ENCODE data around the gene RRP12. TPM values are rescaled to one million over a fixed set of nuclear protein-coding genes. Genes with fewer than 3 reads are reported as not detected.

Gene RRP12
- total RNA-seq, 1 donor from 2014 or later = 69.8 TPM

- Mint-ChIP-seq H3K4me3 (ENCODE audit: low read depth) (no peak overlapping the region), H3K36me3 (ENCODE audit: low read depth) (peaks cover 44% of the 10 kb centered on the region), H3K9me3 (no peaks in the 10 kb centered on the region), H3K27me3 (ENCODE audit: low read depth) (no peaks in the 10 kb centered on the region), H3K27ac (no peak overlapping the region), H3K4me1 (ENCODE audit: low read depth) (no peaks in the 10 kb centered on the region)
- DNase-seq (ENCODE audit: low spot score) = no peak
- intact Hi-C loops (cut with micrococcal nuclease) = no loop called here
Measured at GRCh38 chr10:97378933-97379921, 21.9 kb downstream of the RRP12 start.

- Mint-ChIP-seq H3K4me1 (ENCODE audit: low read depth) (no peaks in the 10 kb centered on the region), H3K27me3 (ENCODE audit: low read depth) (no peaks in the 10 kb centered on the region), H3K9me3 (no peaks in the 10 kb centered on the region), H3K4me3 (ENCODE audit: low read depth) (no peak overlapping the region), H3K27ac (no peak overlapping the region), H3K36me3 (ENCODE audit: low read depth) (peaks cover 54% of the 10 kb centered on the region)
- DNase-seq (ENCODE audit: low spot score) = no peak
- intact Hi-C loops (cut with micrococcal nuclease) = no loop called here
Measured at GRCh38 chr10:97376413-97376812, 24.7 kb downstream of the RRP12 start.

GRCh38 chr10:97373456-97373855 is 27.7 kb downstream of the RRP12 start:
- Mint-ChIP-seq H3K9me3 (no peaks in the 10 kb centered on the region), H3K36me3 (ENCODE audit: low read depth) (peaks cover 58% of the 10 kb centered on the region), H3K27me3 (ENCODE audit: low read depth) (no peaks in the 10 kb centered on the region), H3K4me3 (ENCODE audit: low read depth) (no peak overlapping the region), H3K27ac (no peak overlapping the region), H3K4me1 (ENCODE audit: low read depth) (no peaks in the 10 kb centered on the region)
- no peak for DNase-seq (ENCODE audit: low spot score)
- intact Hi-C loops (cut with micrococcal nuclease) = no loop called here

GRCh38 chr10:97372233-97372875 is 28.8 kb downstream of the RRP12 start:
- Mint-ChIP-seq H3K27ac (no peak overlapping the region), H3K9me3 (no peaks in the 10 kb centered on the region), H3K27me3 (ENCODE audit: low read depth) (no peaks in the 10 kb centered on the region), H3K36me3 (ENCODE audit: low read depth) (peaks cover 53% of the 10 kb centered on the region), H3K4me3 (ENCODE audit: low read depth) (no peak overlapping the region), H3K4me1 (ENCODE audit: low read depth) (no peaks in the 10 kb centered on the region)
- no peak for DNase-seq (ENCODE audit: low spot score)
- intact Hi-C loops (cut with micrococcal nuclease) = no loop called here

GRCh38 chr10:97371696-97372095 is 29.4 kb downstream of the RRP12 start:
- Mint-ChIP-seq H3K27ac (no peak overlapping the region), H3K27me3 (ENCODE audit: low read depth) (no peaks in the 10 kb centered on the region), H3K36me3 (ENCODE audit: low read depth) (peaks cover 59% of the 10 kb centered on the region), H3K4me3 (ENCODE audit: low read depth) (no peak overlapping the region), H3K9me3 (no peaks in the 10 kb centered on the region), H3K4me1 (ENCODE audit: low read depth) (no peaks in the 10 kb centered on the region)
- intact Hi-C loops (cut with micrococcal nuclease) = no loop called here
- no peak for DNase-seq (ENCODE audit: low spot score)

- no peaks in the 10 kb centered on the region for H3K9me3 Mint-ChIP-seq
- H3K27me3 Mint-ChIP-seq (ENCODE audit: low read depth) = no peaks in the 10 kb centered on the region
- intact Hi-C loops (cut with micrococcal nuclease) = no loop called here
- H3K4me3 Mint-ChIP-seq (ENCODE audit: low read depth) = no peak overlapping the region
- no peak overlapping the region for H3K27ac Mint-ChIP-seq
- peaks cover 72% of the 10 kb centered on the region for H3K36me3 Mint-ChIP-seq (ENCODE audit: low read depth)
- H3K4me1 Mint-ChIP-seq (ENCODE audit: low read depth) = no peaks in the 10 kb centered on the region
- DNase-seq (ENCODE audit: low spot score) = no peak
Measured at GRCh38 chr10:97367126-97367649, 34.0 kb downstream of the RRP12 start.

GRCh38 chr10:97366572-97366971 is 34.6 kb downstream of the RRP12 start:
- Mint-ChIP-seq H3K36me3 (ENCODE audit: low read depth) (peaks cover 66% of the 10 kb centered on the region), H3K27ac (no peak overlapping the region), H3K4me3 (ENCODE audit: low read depth) (no peak overlapping the region), H3K27me3 (ENCODE audit: low read depth) (no peaks in the 10 kb centered on the region), H3K9me3 (no peaks in the 10 kb centered on the region), H3K4me1 (ENCODE audit: low read depth) (no peaks in the 10 kb centered on the region)
- intact Hi-C loops (cut with micrococcal nuclease) = no loop called here
- no peak for DNase-seq (ENCODE audit: low spot score)

- Mint-ChIP-seq H3K27me3 (ENCODE audit: low read depth) (no peaks in the 10 kb centered on the region), H3K4me3 (ENCODE audit: low read depth) (no peak overlapping the region), H3K4me1 (ENCODE audit: low read depth) (no peaks in the 10 kb centered on the region), H3K27ac (no peak overlapping the region), H3K9me3 (no peaks in the 10 kb centered on the region), H3K36me3 (ENCODE audit: low read depth) (peaks cover 62% of the 10 kb centered on the region)
- intact Hi-C loops (cut with micrococcal nuclease) = no loop called here
- DNase-seq (ENCODE audit: low spot score) = no peak
Measured at GRCh38 chr10:97365761-97366351, 35.3 kb downstream of the RRP12 start.

GRCh38 chr10:97363071-97363470 is 38.1 kb downstream of the RRP12 start:
- H3K9me3 Mint-ChIP-seq = no peaks in the 10 kb centered on the region
- H3K4me3 Mint-ChIP-seq (ENCODE audit: low read depth) = no peak overlapping the region
- no peak overlapping the region for H3K27ac Mint-ChIP-seq
- no peak for DNase-seq (ENCODE audit: low spot score)
- H3K4me1 Mint-ChIP-seq (ENCODE audit: low read depth) = no peaks in the 10 kb centered on the region
- H3K36me3 Mint-ChIP-seq (ENCODE audit: low read depth) = peaks cover 54% of the 10 kb centered on the region
- H3K27me3 Mint-ChIP-seq (ENCODE audit: low read depth) = no peaks in the 10 kb centered on the region
- intact Hi-C loops (cut with micrococcal nuclease) = no loop called here

GRCh38 chr10:97362310-97363033 is 38.7 kb downstream of the RRP12 start:
- H3K9me3 Mint-ChIP-seq = no peaks in the 10 kb centered on the region
- DNase-seq (ENCODE audit: low spot score) = no peak
- H3K4me1 Mint-ChIP-seq (ENCODE audit: low read depth) = no peaks in the 10 kb centered on the region
- intact Hi-C loops (cut with micrococcal nuclease) = no loop called here
- no peak overlapping the region for H3K4me3 Mint-ChIP-seq (ENCODE audit: low read depth)
- H3K27me3 Mint-ChIP-seq (ENCODE audit: low read depth) = no peaks in the 10 kb centered on the region
- H3K27ac Mint-ChIP-seq = no peak overlapping the region
- peaks cover 55% of the 10 kb centered on the region for H3K36me3 Mint-ChIP-seq (ENCODE audit: low read depth)

GRCh38 chr10:97361537-97361901 is 39.6 kb downstream of the RRP12 start:
- DNase-seq (ENCODE audit: low spot score) = no peak
- intact Hi-C loops (cut with micrococcal nuclease) = no loop called here
- H3K4me3 Mint-ChIP-seq (ENCODE audit: low read depth) = no peak overlapping the region
- H3K4me1 Mint-ChIP-seq (ENCODE audit: low read depth) = no peaks in the 10 kb centered on the region
- peaks cover 52% of the 10 kb centered on the region for H3K36me3 Mint-ChIP-seq (ENCODE audit: low read depth)
- H3K27me3 Mint-ChIP-seq (ENCODE audit: low read depth) = no peaks in the 10 kb centered on the region
- no peaks in the 10 kb centered on the region for H3K9me3 Mint-ChIP-seq
- H3K27ac Mint-ChIP-seq = no peak overlapping the region

- Mint-ChIP-seq H3K4me3 (ENCODE audit: low read depth) (no peak overlapping the region), H3K27me3 (ENCODE audit: low read depth) (no peaks in the 10 kb centered on the region), H3K4me1 (ENCODE audit: low read depth) (peaks cover 2% of the 10 kb centered on the region), H3K9me3 (no peaks in the 10 kb centered on the region), H3K27ac (no peak overlapping the region), H3K36me3 (ENCODE audit: low read depth) (peaks cover 52% of the 10 kb centered on the region)
- no peak for DNase-seq (ENCODE audit: low spot score)
- intact Hi-C loops (cut with micrococcal nuclease) = no loop called here
Measured at GRCh38 chr10:97360705-97361536, 40.2 kb downstream of the RRP12 start.
